ENCODE measurements around the gene TSPOAP1.
A peak's percentile ranks its signal among the peaks of the same experiment; 100 is the strongest.
"Not testable (repeated sequence)": the region's sequence is repeated elsewhere in the genome, so short reads cannot be mapped to it uniquely, and the experiment has no call there.

TSPOAP1 gene

GRCh38 chr17:58362368-58363014 is 33.9 kb upstream of the TSPOAP1 start:
- no peak for DNase-seq

GRCh38 chr17:58360296-58361063 is 31.9 kb upstream of the TSPOAP1 start:
- no peak for DNase-seq

- no peak for DNase-seq
Observed at GRCh38 chr17:58358408-58359172, 30.0 kb upstream of the TSPOAP1 start.

- DNase-seq, result no peak
Observed at GRCh38 chr17:58357312-58358297, 29.0 kb upstream of the TSPOAP1 start.

- DNase-seq, result no peak
Observed at GRCh38 chr17:58356231-58356630, 27.6 kb upstream of the TSPOAP1 start.

GRCh38 chr17:58354541-58355216 is 26.1 kb upstream of the TSPOAP1 start:
- DNase-seq, result no peak

GRCh38 chr17:58353389-58353825 is 24.8 kb upstream of the TSPOAP1 start:
- no peak for DNase-seq

- DNase-seq, result no peak
Observed at GRCh38 chr17:58352596-58353388, 24.2 kb upstream of the TSPOAP1 start.

GRCh38 chr17:58351831-58352595 is 23.4 kb upstream of the TSPOAP1 start, which contains the start of gene SUPT4H1:
Gene SUPT4H1, minus strand, starts transcription at chr17:58352201. Its CDS starts 66 bp downstream, at chr17:58352135.
- DNase-seq, result peak; percentile 92

GRCh38 chr17:58351182-58351581 is 22.6 kb upstream of the TSPOAP1 start:
- DNase-seq, result no peak

- no peak for DNase-seq
Observed at GRCh38 chr17:58348038-58348437, 19.4 kb upstream of the TSPOAP1 start.

- DNase-seq, result no peak
Observed at GRCh38 chr17:58345500-58345899, 16.9 kb upstream of the TSPOAP1 start.

- no peak for DNase-seq
Observed at GRCh38 chr17:58344791-58345157, 16.2 kb upstream of the TSPOAP1 start.

- DNase-seq, result no peak
Observed at GRCh38 chr17:58344047-58344790, 15.6 kb upstream of the TSPOAP1 start.

GRCh38 chr17:58343131-58343530 is 14.5 kb upstream of the TSPOAP1 start:
- no peak for DNase-seq

GRCh38 chr17:58341861-58342475 is 13.4 kb upstream of the TSPOAP1 start:
- DNase-seq, result no peak

- not testable (repeated sequence) for DNase-seq
Observed at GRCh38 chr17:58341136-58341860, 12.7 kb upstream of the TSPOAP1 start.

GRCh38 chr17:58340405-58340876 is 11.8 kb upstream of the TSPOAP1 start:
- no peak for DNase-seq
